Measurements from ENCODE around the gene DYRK1A. TPM values are rescaled to one million over a fixed set of nuclear protein-coding genes. Genes with fewer than 3 reads are reported as not detected.

The DYRK1A gene
- total and polyA plus RNA-seq, 2 of the 13 experiments (the other 11 are each of a cell fraction or from before 2014, with no cell fraction given): 24.6 to 34.2 TPM

GRCh38 chr21:37372951-37373350 lies 6.4 kb downstream of the DYRK1A start (continued):
- TF ChIP-seq MTERF4 (CRISPR knock-in tag; IDR thresholded peaks at IDR 0.05) (no peak), NFYC (CRISPR knock-in tag; IDR thresholded peaks at IDR 0.05) (no peak)

- Histone ChIP-seq H3K36me3 (replicated peaks in 1 of 2; ENCODE audit: control insufficient read depth in 1 of 2, insufficient read depth in 2 of 2, low read length in 2 of 2) (0 out of 5 replicates have a peak, but pooled peaks cover 0 to 4% of the 10 kb centered on the region in 2 experiments), H3K27ac (ENCODE audit: extremely low read length, insufficient read depth, low read length) (no peak overlapping the region), H3K27me3 (ENCODE audit: control insufficient read depth in 1 of 2, insufficient read depth in 2 of 2, low read length in 2 of 2) (no peaks in the 10 kb centered on the region), H3K4me2 (ENCODE audit: low read depth, low read length) (no peak overlapping the region), H2AFZ (ENCODE audit: low read length) (no peak overlapping the region), H3K4me1 (ENCODE audit: insufficient read depth, low read length) (peaks cover 84% of the 10 kb centered on the region), H3K79me2 (ENCODE audit: insufficient read depth, low read length) (peaks cover 99% of the 10 kb centered on the region), H4K20me1 (ENCODE audit: insufficient read depth, low read length) (peaks cover 95% of the 10 kb centered on the region), H3K9ac (ENCODE audit: insufficient read depth, low read depth, low read length) (no peak overlapping the region), H3K4me3 (replicated peaks in 1 of 3; ENCODE audit: insufficient read depth in 1 of 3, low read depth in 2 of 3, low read length in 3 of 3) (no peak overlapping the region), H3K9me3 (ENCODE audit: low read length) (no peaks in the 10 kb centered on the region)
- intact Hi-C loops (cut with micrococcal nuclease; ENCODE audit: unreplicated experiment) (no loop called here), in situ Hi-C loops (cut with HindIII; ENCODE audit: extremely low pct_ligation_motif_present, low pct_unique_long_range_greater_than_20kb) (no loop called here)
- FAIRE-seq (no peak), DNase-seq (ENCODE audit: low spot score) (no peak), ATAC-seq (no peak)
- CTCF ChIA-PET (ENCODE audit: low intra/inter-chr PET ratio, low total read pairs): no interaction called here
- 91% methylated on average over 1 of the region's 1 CpG for WGBS (ENCODE audit: low lambda C conversion rate)
- TF ChIP-seq ZNF639 (CRISPR knock-in tag; conservative IDR thresholded peaks at IDR 0.05) (no peak), UBTF (CRISPR knock-in tag; IDR thresholded peaks at IDR 0.05) (no peak), BHLHE40 (IDR thresholded peaks at IDR 0.05; ENCODE audit: low read length) (no peak), THAP11 (CRISPR knock-in tag; IDR thresholded peaks at IDR 0.05) (peak; percentile 59; the same call in 1 of the 2 replicates), ZMYM3 (CRISPR knock-in tag; IDR thresholded peaks at IDR 0.05) (no peak), HMGA1 (CRISPR knock-in tag; conservative IDR thresholded peaks at IDR 0.05) (no peak), TBL1XR1 (IDR thresholded peaks at IDR 0.05; ENCODE audit: borderline replicate concordance, low read length, partially characterized antibody) (no peak), FLYWCH1 (CRISPR knock-in tag; IDR thresholded peaks at IDR 0.05) (no peak)
- POLR2A ChIA-PET: interaction anchor here (2.4 kb wide), 1 partner anchor 106 kb away, joined by 12 read pairs; the partner anchor contains the start of gene VPS26C
- BruUV-seq (replicated peaks): no TSS peak
These were observed 7.0 kb downstream of the DYRK1A start for GRCh38 chr21:37373539-37373938.
